IMR-90 (cell line): ENCODE measurements around the gene DNM1. TPM values are rescaled to one million over a fixed set of nuclear protein-coding genes. Genes with fewer than 3 reads are reported as not detected.
"Not testable (repeated sequence)": the region's sequence is repeated elsewhere in the genome, so short reads cannot be mapped to it uniquely, and the experiment has no call there.

Source experiments
- ATAC-seq: fragments of 200-7000 bp; cut with Tn5 transposase; 2 replicates; pipeline ENCODE4 v1.9.1; 2020; ENCODE audit warnings: low read depth, mild to moderate bottlenecking, moderate library complexity
- BruUV-seq: library from RNA; stranded (reverse); fragments of 400-500 nt; replicated peaks from 2 replicates; lab custom pipeline; 2021; lab: Mats Ljungman, UMichigan
- CTCF ChIA-PET: fragments of 300-600 bp; formaldehyde crosslinking; extraction: SDS; loops from one replicate; lab custom pipeline; 2021; ENCODE audit warnings: antibody characterized with exemption; lab: Yijun Ruan, JAX
- POLR2A ChIA-PET: fragments of 300-600 bp; sonication (Branson Sonifier 250); formaldehyde crosslinking; loops from one replicate; lab custom pipeline; 2022; ENCODE audit warnings: antibody characterized with exemption; ENCODE audit not compliant: unreplicated experiment; lab: Charles Lee
- DNase-seq: peaks from one replicate; pipeline ENCODE4 v3.0.0; 2013
- H2AFZ ChIP-seq: replicated peaks from 2 replicates; pipeline ENCODE3; 2013; ENCODE audit warnings: low read length, mild to moderate bottlenecking; ENCODE audit not compliant: poor library complexity
- H2AK5ac ChIP-seq: 2 replicates; pipeline ENCODE4 v1.6.1; 2013; ENCODE audit warnings: low read depth, low read length, inconsistent platforms
- H2AK9ac ChIP-seq: replicated peaks from 2 replicates; pipeline ENCODE3; 2013; ENCODE audit warnings: mild to moderate bottlenecking, low read depth, low read length, moderate library complexity; ENCODE audit not compliant: poor library complexity
- H2BK120ac ChIP-seq: 2 replicates; pipeline ENCODE4 v1.6.1; 2013; ENCODE audit warnings: low read depth, low read length, inconsistent platforms
- H2BK15ac ChIP-seq: 3 replicates; pipeline ENCODE4 v1.6.1; 2013; ENCODE audit warnings: low read depth, low read length, inconsistent platforms
- H2BK20ac ChIP-seq: 2 replicates; pipeline ENCODE4 v1.6.1; 2013; ENCODE audit warnings: low read depth, mild to moderate bottlenecking, inconsistent platforms, low read length, moderate library complexity
- H2BK5ac ChIP-seq: 2 replicates; pipeline ENCODE4 v1.6.1; 2013; ENCODE audit warnings: mild to moderate bottlenecking, low read depth, low read length, inconsistent platforms; ENCODE audit not compliant: poor library complexity, severe bottlenecking
- H3K14ac ChIP-seq: replicated peaks from 2 replicates; pipeline ENCODE4 v1.6.1; 2013; ENCODE audit warnings: low read depth, low read length, inconsistent platforms
- H3K18ac ChIP-seq: 2 replicates; pipeline ENCODE4 v1.6.1; 2013; ENCODE audit warnings: low read depth, low read length, control low read depth
- H3K23ac ChIP-seq: 2 replicates; pipeline ENCODE4 v1.6.1; 2013; ENCODE audit warnings: low read depth, low read length, inconsistent platforms
- H3K27ac ChIP-seq: 2 replicates; pipeline ENCODE4 v1.5.1; 2013; ENCODE audit warnings: mild to moderate bottlenecking, control low read depth, low read length; ENCODE audit not compliant: insufficient read depth
- H3K27me3 ChIP-seq: 2 replicates; pipeline ENCODE4 v1.6.1; 2013; ENCODE audit warnings: low read length; ENCODE audit not compliant: control insufficient read depth, insufficient read depth
- H3K36me3 ChIP-seq: 2 replicates; pipeline ENCODE4 v1.6.1; 2013; ENCODE audit warnings: low read length, mixed read lengths; ENCODE audit not compliant: control insufficient read depth, insufficient read depth
- H3K4ac ChIP-seq: 2 replicates; pipeline ENCODE4 v1.6.1; 2013; ENCODE audit warnings: low read depth, low read length, inconsistent platforms
- H3K4me1 ChIP-seq: 2 replicates; pipeline ENCODE4 v1.6.1; 2013; ENCODE audit warnings: low read length, mixed read lengths; ENCODE audit not compliant: control insufficient read depth, insufficient read depth
- H3K4me2 ChIP-seq: 2 replicates; pipeline ENCODE4 v1.6.1; 2013; ENCODE audit warnings: low read depth, mild to moderate bottlenecking, control low read depth, low read length, moderate library complexity
- H3K4me3 ChIP-seq: 2 replicates; pipeline ENCODE4 v1.5.1; 2013; ENCODE audit warnings: low read depth, mild to moderate bottlenecking, control low read depth, low read length, moderate library complexity; ENCODE audit not compliant: insufficient read depth
- H3K56ac ChIP-seq: 2 replicates; pipeline ENCODE4 v1.6.1; 2013; ENCODE audit warnings: low read length, inconsistent platforms; ENCODE audit not compliant: insufficient read depth; ENCODE audit errors: extremely low read depth
- H3K79me1 ChIP-seq, 2 experiments: 2 replicates each; pipeline ENCODE4 v1.6.1; 2013; ENCODE audit warnings: low read length in 2 of 2, inconsistent platforms in 1 of 2, low read depth in 1 of 2
- H3K9ac ChIP-seq: 2 replicates; pipeline ENCODE4 v1.6.1; 2013; ENCODE audit warnings: low read depth, low read length, control low read depth
- H3K9me1 ChIP-seq: 2 replicates; pipeline ENCODE4 v1.6.1; 2013; ENCODE audit warnings: low read length, inconsistent platforms; ENCODE audit not compliant: insufficient read depth
- H3K9me3 ChIP-seq: 2 replicates; pipeline ENCODE4 v1.6.1; 2013; ENCODE audit warnings: low read length; ENCODE audit not compliant: control insufficient read depth, insufficient read depth
- H4K20me1 ChIP-seq: 2 replicates; pipeline ENCODE4 v1.6.1; 2013; ENCODE audit warnings: low read length, inconsistent platforms; ENCODE audit not compliant: insufficient read depth
- H4K5ac ChIP-seq: 2 replicates; pipeline ENCODE4 v1.6.1; 2013; ENCODE audit warnings: mild to moderate bottlenecking, low read depth, low read length, control low read depth
- H4K8ac ChIP-seq, 2 experiments: 2 replicates each; pipeline ENCODE4 v1.6.1; 2013; ENCODE audit warnings: low read depth in 2 of 2, low read length in 2 of 2, control low read depth in 1 of 2, inconsistent platforms in 1 of 2
- H4K91ac ChIP-seq: 2 replicates; pipeline ENCODE4 v1.6.1; 2013; ENCODE audit warnings: low read depth, low read length, inconsistent platforms; ENCODE audit not compliant: insufficient read depth
- WGBS, 2 experiments: methylation state at CpG; one replicate each; pipeline versions ENCODE4 v1.1.5 to v1.1.7; 2013; ENCODE audit warnings: missing lambda C conversion rate in 2 of 2; ENCODE audit not compliant: insufficient read length in 1 of 2; ENCODE audit errors: extremely low coverage in 2 of 2; 5-methylcytosine and 5-hydroxymethylcytosine counted together
- dilution Hi-C: fragments of 300-500 bp; cut with HindIII; formaldehyde crosslinking; loops from one replicate; pipeline ENCODE4 v1.14.3; 2018; ENCODE audit warnings: low sequenced_read_pairs; ENCODE audit not compliant: unreplicated experiment
- in situ Hi-C: fragments of 300-500 bp; cut with MboI; formaldehyde crosslinking; loops from 3 replicates; pipeline ENCODE4 v1.14.3; 2019; ENCODE audit warnings: low sequenced_read_pairs, inconsistent platforms, mixed read lengths
- intact Hi-C: fragments of 100-400 bp; cut with micrococcal nuclease; formaldehyde crosslinking; loops from 2 replicates; pipeline ENCODE4 v1.10.0; 2022
- polyA plus RNA-seq, 3 experiments: library from polyadenylated mRNA; depleted of rRNA; stranded (reverse); fragments of >200 nt; gene quantifications; 2 replicates each; pipeline ENCODE4 v1.2.3, GENCODE V29; 2012; ENCODE audit warnings: low replicate concordance in 1 of 3
- total RNA-seq: library from RNA; depleted of rRNA; stranded (reverse); fragments of >200 nt; gene quantifications from 2 replicates; pipeline ENCODE4 v1.2.3, GENCODE V29; 2012

The DNM1 gene
- total and polyA plus RNA-seq, 2 of the 4 experiments (the other 2 are of a cell fraction), result 13.6 to 17.7 TPM

DNA sequence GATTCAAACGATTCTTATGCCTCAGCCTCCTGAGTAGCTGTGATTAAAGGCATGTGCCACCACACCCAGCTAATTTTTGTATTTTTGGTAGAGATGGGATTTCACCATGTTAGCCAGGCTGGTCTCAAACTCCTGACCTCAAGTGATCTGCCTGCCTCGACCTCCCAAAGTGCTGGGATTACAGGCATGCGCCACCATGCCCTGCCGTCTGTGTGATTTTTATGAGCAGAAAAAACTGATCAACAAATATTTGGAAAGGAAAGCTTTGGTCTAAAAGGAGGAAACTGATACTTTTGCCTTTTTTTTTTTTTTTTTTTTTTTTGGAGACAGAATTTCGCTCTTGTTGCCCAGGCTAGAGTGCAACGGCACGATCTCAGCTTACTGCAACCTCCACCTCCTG, 27.7 kb downstream of the DNM1 start:
- H3K18ac ChIP-seq, H3K79me1 ChIP-seq, H3K4me1 ChIP-seq, H4K91ac ChIP-seq, H4K5ac ChIP-seq, H3K9ac ChIP-seq, CTCF ChIA-PET, dilution Hi-C loops, H2BK5ac ChIP-seq, H3K23ac ChIP-seq, H2AK5ac ChIP-seq, H2AK9ac ChIP-seq, in situ Hi-C loops, ATAC-seq, H3K27me3 ChIP-seq, H3K27ac ChIP-seq, H3K9me3 ChIP-seq, DNase-seq, H3K4ac ChIP-seq, H4K20me1 ChIP-seq, H4K8ac ChIP-seq, H3K4me2 ChIP-seq, H3K36me3 ChIP-seq, H2AFZ ChIP-seq, H3K9me1 ChIP-seq, BruUV-seq, H2BK20ac ChIP-seq, H2BK120ac ChIP-seq, H2BK15ac ChIP-seq, H3K56ac ChIP-seq, POLR2A ChIA-PET, H3K14ac ChIP-seq, H3K4me3 ChIP-seq, intact Hi-C loops: not testable (repeated sequence)
- 87% methylated on average over 3 of the region's 7 CpGs; no CpG with 5 or more reads in 1 of the 2 experiments for WGBS, 2 experiments
